ES-I3 (cell line): Measurements from ENCODE around the gene RPS28.
"Not testable (repeated sequence)": the region's sequence is repeated elsewhere in the genome, so short reads cannot be mapped to it uniquely, and the experiment has no call there.

Experiments
- H3K36me3 ChIP-seq: 2 replicates; pipeline ENCODE4 v1.6.1; 2013; ENCODE audit warnings: mild to moderate bottlenecking, low read length, control low read depth, moderate library complexity; ENCODE audit not compliant: insufficient read depth
- H3K4me1 ChIP-seq: 2 replicates; pipeline ENCODE4 v1.6.1; 2013; ENCODE audit warnings: mild to moderate bottlenecking, control low read depth, low read length; ENCODE audit not compliant: insufficient read depth
- H3K9ac ChIP-seq: 2 replicates; pipeline ENCODE4 v1.6.1; 2013; ENCODE audit warnings: low read depth, mild to moderate bottlenecking, low read length, moderate library complexity
- H3K9me3 ChIP-seq: 2 replicates; pipeline ENCODE4 v1.6.1; 2013; ENCODE audit warnings: mild to moderate bottlenecking, low read length, moderate library complexity; ENCODE audit not compliant: control insufficient read depth, insufficient read depth

RPS28 gene

GRCh38 chr19:8311461-8312260 lies 9.6 kb upstream of the RPS28 start:
- no peaks in the 10 kb centered on the region for H3K9me3 ChIP-seq
- no peak overlapping the region for H3K9ac ChIP-seq
- peaks cover 8% of the 10 kb centered on the region for H3K36me3 ChIP-seq
- 0 out of 2 replicates have a peak, but pooled peaks cover 3% of the 10 kb centered on the region for H3K4me1 ChIP-seq

DNA sequence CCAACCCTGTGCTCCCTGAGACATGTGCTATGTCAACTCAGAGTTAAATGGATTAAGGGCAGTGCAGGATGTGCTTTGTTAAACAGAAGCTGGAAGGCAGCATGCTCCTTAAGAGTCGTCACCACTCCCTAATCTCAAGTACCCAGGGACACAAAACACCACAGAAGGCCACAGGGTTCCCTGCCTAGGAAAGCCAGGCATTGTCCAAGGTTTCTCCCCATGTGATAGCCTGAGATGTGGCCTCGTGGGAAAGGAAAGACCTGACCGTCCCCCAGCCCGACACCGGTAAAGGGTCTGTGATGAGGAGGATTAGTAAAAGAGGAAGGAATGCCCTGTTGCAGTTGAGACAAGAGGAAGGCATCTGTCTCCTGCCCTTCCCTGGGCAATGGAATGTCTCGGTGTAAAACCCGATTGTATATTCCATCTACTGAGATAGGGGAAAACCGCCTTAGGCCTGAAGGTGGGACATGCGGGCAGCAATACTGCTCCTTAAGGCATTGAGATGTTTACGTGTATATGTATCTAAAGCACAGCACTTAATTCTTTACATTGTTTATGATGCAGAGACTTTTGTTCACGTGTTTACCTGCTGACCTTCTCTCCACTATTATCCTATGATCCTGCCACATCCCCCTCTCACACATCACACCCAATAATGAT lies 6.2 kb upstream of the RPS28 start:
- H3K4me1 ChIP-seq, H3K36me3 ChIP-seq, H3K9ac ChIP-seq, H3K9me3 ChIP-seq: not testable (repeated sequence)

DNA sequence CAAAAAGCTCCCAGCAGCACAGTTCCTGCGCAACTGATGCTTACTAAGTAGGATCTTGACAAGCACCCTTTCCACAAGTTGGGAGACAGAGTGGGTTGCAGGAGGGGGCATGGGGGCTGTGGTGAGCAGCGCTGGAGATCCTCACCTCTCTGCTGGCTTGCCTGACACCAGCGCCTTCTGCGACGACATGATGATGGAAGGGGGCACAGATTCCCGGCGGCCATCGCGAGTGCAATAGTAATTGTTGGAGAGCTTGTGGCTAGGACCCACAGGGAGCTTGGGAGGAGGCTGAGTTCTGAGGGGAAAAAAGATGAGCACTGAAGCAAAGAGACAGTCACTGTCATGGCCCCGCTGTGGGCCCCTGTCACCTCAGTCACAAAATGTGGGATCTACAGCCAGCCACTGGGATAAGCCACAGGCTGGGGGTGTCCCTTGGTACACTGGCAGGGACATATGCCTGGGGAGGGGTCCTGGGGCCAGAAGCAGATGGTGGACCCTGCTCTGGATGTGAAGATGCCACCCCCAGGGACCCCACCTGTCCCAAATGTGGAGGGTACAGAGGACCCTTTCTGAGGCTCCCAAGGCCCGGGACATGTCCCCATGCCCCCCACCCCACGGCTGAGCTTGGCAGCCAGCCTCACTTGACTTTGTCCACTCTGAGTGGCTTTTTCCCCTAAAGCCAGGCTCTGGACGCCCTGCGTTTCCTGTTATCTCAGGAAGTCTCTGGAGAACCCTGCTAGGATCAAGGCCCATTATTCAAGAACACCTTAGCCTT lies 4.8 kb upstream of the RPS28 start:
- H3K36me3 ChIP-seq = peaks cover 6% of the 10 kb centered on the region
- no peaks in the 10 kb centered on the region for H3K4me1 ChIP-seq
- no peaks in the 10 kb centered on the region for H3K9me3 ChIP-seq
- H3K9ac ChIP-seq = no peak overlapping the region

- H3K9me3 ChIP-seq, H3K4me1 ChIP-seq, H3K9ac ChIP-seq: not testable (repeated sequence)
- H3K36me3 ChIP-seq = peaks cover 19% of the 10 kb centered on the region
Observed at GRCh38 chr19:8318835-8319234, 2.5 kb upstream of the RPS28 start.

DNA sequence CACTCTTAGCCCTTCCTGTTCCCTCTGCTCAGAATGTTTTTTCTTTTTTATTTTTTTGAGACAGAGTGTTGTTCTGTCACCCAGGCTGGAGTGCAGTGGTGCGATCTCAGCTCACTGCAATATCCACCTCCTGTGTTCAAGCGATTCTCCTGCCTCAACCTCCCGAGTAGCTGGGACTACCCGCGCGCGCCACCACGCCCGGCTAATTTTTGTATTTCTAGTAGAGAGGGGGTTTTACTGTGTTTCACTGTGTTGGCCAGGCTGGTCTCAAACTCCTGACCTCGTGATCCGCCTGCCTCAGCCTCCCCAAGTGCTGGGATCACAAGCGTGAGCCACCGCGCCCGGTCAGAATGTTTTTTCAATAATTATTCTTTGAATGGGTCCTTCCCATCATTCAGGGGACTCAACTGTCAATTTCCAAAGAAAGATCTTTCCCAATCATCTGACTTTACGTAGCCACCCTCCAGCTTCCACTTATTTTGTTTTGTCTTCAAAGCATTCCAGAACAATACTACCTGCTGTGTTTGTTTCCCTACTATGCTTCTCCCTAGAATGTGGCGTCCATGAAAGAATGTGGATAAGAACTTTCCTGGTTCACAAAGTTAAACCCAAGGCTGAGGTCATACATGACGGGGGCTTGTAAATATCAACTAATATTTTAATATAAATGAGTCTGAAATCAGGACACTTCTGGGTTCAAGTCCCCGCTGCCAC lies 1.3 kb upstream of the RPS28 start:
- H3K4me1 ChIP-seq = peaks cover 3% of the 10 kb centered on the region; the same call in 1 of the 2 replicates
- peaks cover 17% of the 10 kb centered on the region for H3K36me3 ChIP-seq
- peak overlapping the region; percentile 78; the same call in 1 of the 2 replicates for H3K9ac ChIP-seq
- no peaks in the 10 kb centered on the region for H3K9me3 ChIP-seq

GRCh38 chr19:8320564-8321066 lies 681 bp upstream of the RPS28 start:
- H3K36me3 ChIP-seq = peaks cover 16% of the 10 kb centered on the region
- H3K4me1 ChIP-seq = peaks cover 3% of the 10 kb centered on the region; the same call in 1 of the 2 replicates
- peak overlapping the region; percentile 78 for H3K9ac ChIP-seq
- no peaks in the 10 kb centered on the region for H3K9me3 ChIP-seq

- Histone ChIP-seq H3K36me3 (peaks cover 16% of the 10 kb centered on the region), H3K4me1 (peaks cover 3% of the 10 kb centered on the region; the same call in 1 of the 2 replicates), H3K9me3 (no peaks in the 10 kb centered on the region), H3K9ac (peak overlapping the region; percentile 78)
Observed at GRCh38 chr19:8321986-8322637, 816 bp downstream of the RPS28 start.

DNA sequence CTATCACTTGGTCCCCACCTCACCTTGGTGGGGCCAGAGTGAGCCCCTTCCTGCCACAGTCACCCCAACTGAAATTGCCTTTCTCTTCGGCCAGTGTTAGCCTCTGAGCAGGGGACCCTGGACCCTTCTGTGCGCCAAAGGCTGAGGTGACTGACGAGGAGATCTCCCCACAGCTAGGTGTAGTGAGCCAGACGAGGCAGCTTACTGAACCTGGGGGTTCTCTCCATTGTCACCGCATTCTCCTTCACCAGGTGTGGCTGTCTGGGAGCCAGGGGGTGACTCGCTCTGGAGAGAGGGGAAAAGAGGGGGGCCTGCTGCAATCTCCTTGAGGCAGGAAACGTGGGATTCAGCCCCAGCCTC lies 1.3 kb downstream of the RPS28 start:
- Histone ChIP-seq H3K9me3 (no peaks in the 10 kb centered on the region), H3K4me1 (peaks cover 3% of the 10 kb centered on the region; the same call in 1 of the 2 replicates), H3K36me3 (peaks cover 16% of the 10 kb centered on the region), H3K9ac (peak overlapping the region; percentile 78)

- no peaks in the 10 kb centered on the region for H3K9me3 ChIP-seq
- H3K9ac ChIP-seq = no peak overlapping the region
- peaks cover 16% of the 10 kb centered on the region for H3K36me3 ChIP-seq
- peaks cover 3% of the 10 kb centered on the region; the same call in 1 of the 2 replicates for H3K4me1 ChIP-seq
Observed at GRCh38 chr19:8323781-8324185, 2.5 kb downstream of the RPS28 start.

DNA sequence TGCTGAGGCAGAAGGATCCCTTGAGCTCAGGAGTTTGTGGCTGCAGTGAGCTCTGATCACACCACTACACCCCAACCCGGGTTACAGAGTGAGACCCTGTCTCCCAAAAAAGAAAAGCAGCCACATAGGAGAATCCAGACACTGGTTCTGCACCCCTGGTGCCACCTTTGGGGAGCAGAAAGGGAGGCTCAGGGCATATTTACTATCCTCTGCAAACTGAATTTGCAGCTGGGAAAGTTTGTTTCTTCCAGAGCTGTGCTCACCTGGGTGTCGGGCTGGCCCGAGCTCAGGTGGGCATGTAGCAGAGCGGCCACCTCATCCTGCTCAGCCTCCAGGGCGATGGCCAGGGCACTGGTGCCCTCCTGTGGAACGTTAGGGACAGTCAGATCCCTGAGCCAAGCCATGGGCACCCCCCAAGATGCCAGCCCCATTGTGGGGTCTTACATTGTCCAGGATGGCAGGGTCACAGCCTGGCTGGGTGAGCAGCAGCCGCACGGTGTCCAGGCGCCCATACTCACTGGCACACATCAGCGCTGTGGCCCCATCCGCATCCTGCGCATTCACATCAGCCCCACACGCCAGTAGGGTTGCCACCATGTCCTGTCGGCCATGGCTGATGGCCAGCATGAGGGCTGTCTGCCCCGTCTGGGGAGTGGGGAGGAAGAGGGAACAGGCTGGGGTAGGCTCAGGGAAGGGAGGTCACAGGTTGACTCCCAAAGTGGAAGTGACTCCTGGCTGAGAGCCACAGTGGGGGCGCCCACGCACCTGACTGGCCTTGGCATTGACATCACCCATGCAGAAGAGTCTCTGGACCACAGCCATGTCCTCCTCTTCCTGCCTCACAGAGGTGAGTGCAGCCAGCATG lies 3.1 kb downstream of the RPS28 start:
- peaks cover 3% of the 10 kb centered on the region; the same call in 1 of the 2 replicates for H3K4me1 ChIP-seq
- peaks cover 16% of the 10 kb centered on the region for H3K36me3 ChIP-seq
- H3K9ac ChIP-seq = no peak overlapping the region
- no peaks in the 10 kb centered on the region for H3K9me3 ChIP-seq

GRCh38 chr19:8325454-8325853 lies 4.2 kb downstream of the RPS28 start:
- Histone ChIP-seq H3K36me3 (peaks cover 16% of the 10 kb centered on the region), H3K4me1 (peaks cover 3% of the 10 kb centered on the region; the same call in 1 of the 2 replicates), H3K9ac (no peak overlapping the region), H3K9me3 (no peaks in the 10 kb centered on the region)

DNA sequence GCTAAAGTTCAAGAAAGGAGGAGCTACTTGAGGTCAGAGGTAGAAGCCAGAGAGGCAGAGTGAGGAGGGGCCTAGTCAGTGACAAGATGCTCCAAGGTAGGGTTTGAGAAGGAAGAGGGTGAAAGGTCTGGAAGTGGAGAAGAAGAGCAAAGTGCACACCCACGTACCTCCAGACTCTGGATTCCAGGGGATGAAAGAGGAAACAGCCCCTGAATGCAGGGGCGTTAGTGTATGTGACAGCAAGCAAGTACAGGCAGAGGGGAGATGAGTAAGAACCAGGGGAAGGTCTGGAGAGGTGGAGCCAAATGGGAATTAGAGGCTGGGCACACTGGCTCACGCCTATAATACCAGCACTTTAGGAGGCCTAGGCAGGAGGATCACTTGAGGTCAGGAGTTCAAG lies 8.7 kb downstream of the RPS28 start:
- Histone ChIP-seq H3K9me3 (no peaks in the 10 kb centered on the region), H3K4me1 (no peaks in the 10 kb centered on the region), H3K9ac (no peak overlapping the region), H3K36me3 (no peaks in the 10 kb centered on the region)
